HEK293T (cell line): ENCODE measurements around the gene OGN.

ENCODE experiments used
- BHLHE40 ChIP-seq: fragments of 450-650 bp; IDR thresholded peaks from 2 replicates; pipeline ENCODE4 v1.6.1; 2016; ENCODE audit warnings: mild to moderate bottlenecking, moderate library complexity, borderline replicate concordance
- CTBP1 ChIP-seq: fragments of 450-650 bp; IDR thresholded peaks from 2 replicates; pipeline ENCODE4 v1.6.1; 2016; ENCODE audit warnings: borderline replicate concordance
- ELF4 ChIP-seq: fragments of 450-650 bp; IDR thresholded peaks from 2 replicates; pipeline ENCODE4 v1.6.1; 2017; ENCODE audit warnings: antibody characterized with exemption
- FOXK2 ChIP-seq: fragments of 450-650 bp; IDR thresholded peaks from 2 replicates; pipeline ENCODE4 v1.6.1; 2016; ENCODE audit warnings: mild to moderate bottlenecking
- FOXM1 ChIP-seq: fragments of 450-650 bp; IDR thresholded peaks from 2 replicates; pipeline ENCODE4 v1.6.1; 2017; ENCODE audit warnings: mild to moderate bottlenecking, borderline replicate concordance
- HDGF ChIP-seq: fragments of 450-650 bp; IDR thresholded peaks from 2 replicates; pipeline ENCODE4 v1.6.1; 2017; ENCODE audit warnings: antibody characterized with exemption, borderline replicate concordance
- SP1 ChIP-seq: fragments of 450-650 bp; IDR thresholded peaks from 2 replicates; pipeline ENCODE4 v1.6.1; 2017
- TARDBP ChIP-seq: fragments of 450-650 bp; IDR thresholded peaks from 2 replicates; pipeline ENCODE4 v1.6.1; 2016
- ZNF384 ChIP-seq: fragments of 450-650 bp; IDR thresholded peaks from 2 replicates; pipeline ENCODE4 v1.6.1; 2016
- TF ChIP-seq, protein P1 (sequence below): fragments of 450-650 bp; IDR thresholded peaks from 2 replicates; pipeline ENCODE4 v1.6.1; 2016

DNA sequence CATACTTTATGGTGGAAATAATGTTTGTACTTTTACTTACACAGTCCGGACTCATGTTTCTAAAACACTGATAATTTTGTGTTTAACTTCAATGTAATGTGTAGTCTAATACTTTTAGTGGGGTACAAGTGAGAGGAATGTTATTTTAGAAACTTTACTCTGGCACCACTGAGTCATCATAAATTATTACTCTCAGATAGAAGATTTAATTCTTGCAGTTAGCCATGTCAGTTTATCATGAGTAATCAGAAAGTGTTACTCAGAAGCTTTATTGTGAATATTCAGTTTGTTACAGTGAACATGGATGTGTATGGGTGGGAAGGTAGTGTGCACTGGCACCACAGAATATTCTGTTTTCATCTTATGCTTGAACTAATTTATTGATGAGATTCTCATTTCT lies 20.0 kb downstream of the OGN start:
- TF ChIP-seq FOXK2 (no peak), BHLHE40 (no peak), ELF4 (no peak), CTBP1 (no peak), HDGF (no peak), FOXM1 (no peak), TARDBP (no peak), SP1 (no peak), ZNF384 (no peak)
- TF ChIP-seq, protein P1, sequence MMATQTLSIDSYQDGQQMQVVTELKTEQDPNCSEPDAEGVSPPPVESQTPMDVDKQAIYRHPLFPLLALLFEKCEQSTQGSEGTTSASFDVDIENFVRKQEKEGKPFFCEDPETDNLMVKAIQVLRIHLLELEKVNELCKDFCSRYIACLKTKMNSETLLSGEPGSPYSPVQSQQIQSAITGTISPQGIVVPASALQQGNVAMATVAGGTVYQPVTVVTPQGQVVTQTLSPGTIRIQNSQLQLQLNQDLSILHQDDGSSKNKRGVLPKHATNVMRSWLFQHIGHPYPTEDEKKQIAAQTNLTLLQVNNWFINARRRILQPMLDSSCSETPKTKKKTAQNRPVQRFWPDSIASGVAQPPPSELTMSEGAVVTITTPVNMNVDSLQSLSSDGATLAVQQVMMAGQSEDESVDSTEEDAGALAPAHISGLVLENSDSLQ = no peak; the same call in 1 of the 2 replicates
